SK-N-MC (cell line): ENCODE results near the gene ZNF74.
"Not testable (repeated sequence)": the region's sequence is repeated elsewhere in the genome, so short reads cannot be mapped to it uniquely, and the experiment has no call there.

ENCODE experiments used
- EZH2 ChIP-seq: fragments of 200-600 bp; sonication (generic); IDR thresholded peaks from one replicate; pipeline ENCODE4 v1.6.1; 2017; ENCODE audit warnings: antibody characterized with exemption
- FOXP2 ChIP-seq: optimal IDR thresholded peaks from 2 replicates; pipeline ENCODE3; 2011; ENCODE audit warnings: mild to moderate bottlenecking, moderate library complexity; ENCODE audit not compliant: insufficient read depth; ENCODE audit errors: extremely low read length, control extremely low read depth
- POLR2AphosphoS5 ChIP-seq: IDR thresholded peaks from 2 replicates; pipeline ENCODE4 v1.6.1; 2012; ENCODE audit warnings: mild to moderate bottlenecking, low read depth, low read length, borderline replicate concordance

DNA sequence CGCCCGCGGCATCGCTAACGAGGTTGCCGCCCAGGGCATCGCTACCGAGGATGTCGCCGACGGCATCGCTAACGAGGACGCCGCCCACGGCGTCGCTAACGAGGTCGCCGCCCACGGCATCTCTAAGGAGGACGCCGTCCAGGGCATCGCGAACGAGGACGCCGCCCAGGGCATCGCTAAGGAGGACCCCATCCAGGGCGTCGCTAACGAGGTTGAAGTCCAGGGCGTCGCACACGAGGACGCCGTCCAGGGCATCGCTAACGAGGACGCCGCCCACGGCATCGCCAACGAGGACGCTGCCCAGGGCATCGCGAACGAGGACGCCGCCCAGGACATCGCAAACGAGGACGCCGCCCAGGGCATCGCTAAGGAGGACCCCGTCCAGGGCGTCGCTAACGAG lies 33.7 kb upstream of the ZNF74 start:
- TF ChIP-seq EZH2, POLR2AphosphoS5, FOXP2: not testable (repeated sequence)
